Left cardiac atrium (tissue), 4 donors: ENCODE data around the gene IDH3A. TPM values are rescaled to one million over a fixed set of nuclear protein-coding genes. Genes with fewer than 3 reads are reported as not detected.
"Not testable (repeated sequence)": the region's sequence is repeated elsewhere in the genome, so short reads cannot be mapped to it uniquely, and the experiment has no call there.

Source experiments
- ATAC-seq, 2 donors: fragments of 200-7000 bp; cut with Tn5 transposase; one replicate each; pipeline ENCODE4 v1.9.1; 2020; ENCODE audit warnings: mild to moderate bottlenecking in 2 of 2, moderate library complexity in 2 of 2
- DNase-seq: peaks from one replicate; pipeline ENCODE4 v3.0.0-alpha.2; 2020
- intact Hi-C, 2 donors: fragments of 100-400 bp; cut with DNase I; formaldehyde crosslinking; loops; one replicate each; pipeline versions ENCODE4 v1.14.1 to v1.15.1; 2022 to 2023
- total RNA-seq, 2 donors: library from RNA; stranded (reverse); fragmentation: NEBNext Ultra II Directional; extraction: Animal tissue kit (Norgen Biotek cat#: 25700); gene quantifications; one replicate each; pipeline ENCODE4 v1.2.1, GENCODE V29; 2021
- donor health status: DM: no; HTN: yes; CAD: no.
- donor health status: DM: no; HTN: yes; CAD: no; lungs with severe emphysema.
- donor health status: DM: yes; HTN: yes; CAD: no.
- donor health status: Dilated cardiomyopathy.

Gene IDH3A
- total RNA-seq, 2 donors from 2014 or later = 353 to 512 TPM

DNA sequence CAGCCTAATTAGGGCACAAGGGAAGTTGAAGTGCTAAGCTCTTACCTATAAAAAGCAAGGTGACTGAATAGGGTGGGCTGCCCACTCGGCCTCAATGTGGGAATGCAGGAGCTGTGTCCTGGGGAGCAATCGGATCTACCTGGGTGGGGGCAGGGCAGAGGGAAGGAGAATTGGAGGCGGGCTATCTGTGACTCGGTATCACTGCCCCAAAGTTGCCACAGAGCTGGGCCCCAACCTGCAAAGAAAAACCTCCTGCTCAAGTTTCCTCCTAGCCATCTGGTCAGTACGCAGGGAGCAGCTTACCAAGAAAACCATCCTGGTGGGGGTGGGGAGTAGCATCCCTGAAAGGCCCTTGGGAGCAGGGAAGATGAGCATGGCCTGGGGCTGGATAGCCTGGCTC, 28.6 kb upstream of the IDH3A start:
- DNase-seq (no peak), ATAC-seq (peak; percentile 24 to 41)
- intact Hi-C loops = no loop called here

DNA sequence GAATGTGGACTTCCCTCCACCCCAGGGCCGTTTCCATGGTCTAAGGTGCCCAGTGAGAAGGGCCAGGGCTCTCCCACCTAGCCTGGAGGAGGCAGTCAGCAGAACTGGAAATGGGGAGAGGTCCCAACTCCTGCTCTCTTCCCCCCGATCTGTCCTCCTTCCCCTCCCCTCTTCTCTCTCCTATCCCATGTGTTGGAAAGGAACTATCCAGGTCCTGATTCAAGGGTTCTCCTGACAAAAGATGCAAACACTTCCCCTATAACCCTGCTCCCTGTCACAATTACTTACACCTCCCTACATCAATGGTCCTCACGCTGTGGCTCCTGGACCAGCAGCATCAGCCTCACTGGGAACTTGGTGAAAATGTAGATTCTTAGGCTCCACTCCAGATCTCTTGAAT, 23.9 kb upstream of the IDH3A start:
- DNase-seq (no peak), ATAC-seq (no peak)
- intact Hi-C loops = no loop called here

DNA sequence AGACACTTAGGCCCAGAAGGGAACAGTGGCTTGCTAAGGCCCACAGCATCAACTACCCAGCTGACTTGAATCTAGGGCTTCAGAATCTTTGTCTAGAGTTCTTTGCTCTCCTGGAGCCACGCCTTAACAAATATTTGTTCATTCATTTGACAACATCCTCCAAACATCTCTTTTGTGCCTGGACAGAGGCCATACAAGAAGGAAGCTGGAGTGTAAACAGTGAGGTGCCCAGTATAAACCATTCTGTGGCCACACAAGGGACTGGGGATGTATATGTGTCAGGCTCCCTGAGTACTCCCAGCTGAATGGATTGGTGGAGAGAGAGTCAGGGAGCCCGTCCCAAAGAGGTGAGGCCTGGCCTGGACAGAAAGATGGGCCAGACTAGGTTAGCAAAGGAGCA, 21.3 kb upstream of the IDH3A start:
- intact Hi-C loops = no loop called here
- ATAC-seq (no peak), DNase-seq (no peak)

DNA sequence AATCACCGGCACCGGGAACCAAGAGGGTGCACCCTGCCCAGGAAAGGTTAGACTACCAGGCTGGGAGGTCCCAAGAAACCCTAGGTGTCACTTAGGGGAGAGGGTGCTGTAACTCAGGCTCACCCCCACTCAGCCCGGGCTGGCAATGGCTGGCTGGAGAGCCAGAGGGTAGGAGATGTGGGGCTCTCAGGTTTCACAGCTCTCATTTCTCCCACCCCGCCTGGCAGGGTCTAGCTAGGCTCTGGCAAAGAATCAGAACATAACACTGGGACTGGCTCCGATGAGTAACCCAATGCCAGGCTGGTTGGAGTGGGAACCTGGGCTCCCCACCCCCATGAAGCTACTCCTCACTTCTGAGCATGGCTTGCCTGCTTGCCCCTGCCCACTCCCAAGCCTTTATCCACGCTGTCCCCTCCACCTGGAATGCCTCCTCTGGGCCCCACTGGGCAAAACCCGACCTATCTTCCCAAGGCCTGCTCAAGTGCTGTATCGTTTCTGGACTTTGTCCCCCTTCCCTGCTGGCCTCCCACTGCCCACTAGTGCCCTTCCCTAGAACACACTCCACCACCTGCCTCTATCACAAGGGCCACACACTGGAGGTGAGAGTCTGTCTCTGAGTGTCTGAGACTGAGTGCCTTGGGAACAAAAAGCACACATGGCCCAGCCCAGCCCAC, 19.9 kb upstream of the IDH3A start:
- intact Hi-C loops = no loop called here
- peak; percentile 38 to 44 for ATAC-seq
- peak; percentile 39 for DNase-seq

DNA sequence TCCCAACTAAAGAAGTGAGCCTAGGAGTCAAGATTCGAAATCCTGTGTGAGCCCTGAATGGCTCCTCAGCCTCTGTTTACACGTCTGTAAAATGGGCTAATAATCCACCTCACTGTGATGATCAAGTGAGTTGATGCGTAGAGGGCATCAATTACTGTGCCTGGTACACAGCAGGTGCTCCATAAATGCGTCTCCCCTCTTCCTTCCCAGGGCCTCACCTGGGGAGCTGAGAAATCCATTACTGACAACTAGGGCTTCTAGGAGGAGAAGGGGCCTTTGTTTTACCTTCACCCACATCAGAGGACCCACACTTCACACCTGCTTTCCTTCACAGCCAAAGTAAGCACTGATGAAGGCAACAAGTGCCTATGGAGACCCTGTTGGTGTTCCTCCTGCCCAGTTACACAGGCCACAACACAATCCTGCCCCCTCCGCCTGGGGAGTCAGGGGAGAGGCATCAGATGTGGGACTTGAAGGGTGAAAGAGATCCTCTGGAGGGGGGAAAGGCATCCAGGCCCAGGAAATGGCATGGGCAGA, 19.3 kb upstream of the IDH3A start:
- intact Hi-C loops = no loop called here
- DNase-seq = no peak
- ATAC-seq = no peak

DNA sequence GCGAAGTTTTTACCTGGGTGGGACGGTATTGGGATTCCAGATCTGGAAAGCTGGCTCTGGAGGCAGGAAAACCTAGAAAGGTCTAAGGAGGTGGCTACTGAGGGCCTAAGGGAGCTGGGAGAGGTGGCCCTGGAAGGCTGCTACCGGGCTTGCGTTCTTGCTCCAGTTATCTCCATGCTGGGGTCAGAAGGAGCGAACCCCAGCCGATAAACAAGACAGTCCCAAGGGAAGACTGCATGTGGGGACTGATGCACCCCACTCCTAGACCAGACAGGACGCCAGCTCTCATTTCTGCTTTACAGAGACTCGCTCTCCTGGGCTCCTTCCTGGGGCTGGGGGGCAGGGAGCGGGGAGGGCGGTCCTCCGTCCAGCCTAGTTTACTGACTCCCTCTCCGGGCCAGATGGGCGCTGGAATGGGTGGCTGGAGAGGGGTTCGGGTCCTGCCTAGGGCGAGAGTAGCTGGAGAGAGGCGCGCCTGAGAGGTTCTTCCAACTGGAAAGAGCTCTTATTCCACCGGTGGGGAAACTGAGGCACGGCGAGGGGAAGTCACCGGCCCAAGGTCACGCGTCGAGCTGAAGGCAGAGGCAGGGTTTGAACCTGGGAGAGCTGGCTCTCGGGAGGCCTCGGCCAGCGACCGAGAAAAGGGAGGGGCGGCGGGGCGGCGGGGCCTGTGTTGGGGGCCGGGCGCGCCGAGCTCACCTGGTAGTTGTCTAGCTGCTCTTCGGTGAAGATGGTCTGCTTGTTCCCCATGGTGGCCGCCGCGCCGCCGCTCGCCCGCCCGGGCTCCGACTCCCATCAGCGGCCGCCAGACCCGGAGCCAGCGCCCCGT, 18.5 kb upstream of the IDH3A start:
- intact Hi-C loops = no loop called here
- no peak for DNase-seq
- ATAC-seq = no peak

DNA sequence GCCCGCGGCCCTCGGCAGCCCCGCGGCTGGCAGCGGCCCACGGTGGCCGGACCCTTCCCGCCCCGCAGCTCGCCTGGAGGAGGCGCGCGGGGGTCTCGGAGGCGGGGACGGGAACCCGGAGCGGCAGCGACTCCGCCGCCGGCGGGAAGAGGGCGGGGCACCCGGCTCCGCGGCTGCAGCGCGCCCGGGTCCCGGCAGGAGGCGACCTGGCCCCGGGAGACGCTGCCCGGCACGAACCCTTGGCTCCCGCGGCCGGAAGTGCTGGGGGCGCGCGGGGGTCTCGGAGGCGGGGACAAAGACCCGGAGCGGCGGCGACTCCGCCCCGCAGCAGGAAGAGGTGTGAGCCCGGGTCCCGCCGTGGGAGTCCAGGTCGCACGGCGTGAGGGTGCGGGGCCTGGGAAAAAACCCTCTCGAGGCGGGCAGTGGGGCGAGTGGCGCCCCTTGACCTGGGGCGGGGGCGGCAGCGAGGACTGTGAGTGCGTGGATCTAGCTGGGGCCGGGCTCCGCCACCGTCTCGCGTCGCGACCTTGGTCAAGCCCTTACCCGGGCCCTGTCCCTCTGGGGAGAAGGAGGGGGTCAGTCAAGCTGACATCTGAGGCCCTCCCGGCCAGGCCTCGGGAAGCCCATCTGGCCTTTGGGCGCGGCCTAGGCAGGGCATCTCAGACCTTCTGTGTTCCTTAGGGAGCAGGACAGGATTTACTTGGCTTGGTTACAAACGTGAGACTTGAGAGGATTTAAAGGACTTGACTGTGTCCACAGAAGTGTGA, 17.7 kb upstream of the IDH3A start, which contains the start of gene CIB2:
CIB2 (minus strand) TSS at position 151 of the 767 bp plus-strand sequence. CDS start 230 bp downstream, outside the sequence.
- ATAC-seq (peak; percentile 91 to 92), DNase-seq (peak; percentile 82)
- intact Hi-C loops = no loop called here

DNA sequence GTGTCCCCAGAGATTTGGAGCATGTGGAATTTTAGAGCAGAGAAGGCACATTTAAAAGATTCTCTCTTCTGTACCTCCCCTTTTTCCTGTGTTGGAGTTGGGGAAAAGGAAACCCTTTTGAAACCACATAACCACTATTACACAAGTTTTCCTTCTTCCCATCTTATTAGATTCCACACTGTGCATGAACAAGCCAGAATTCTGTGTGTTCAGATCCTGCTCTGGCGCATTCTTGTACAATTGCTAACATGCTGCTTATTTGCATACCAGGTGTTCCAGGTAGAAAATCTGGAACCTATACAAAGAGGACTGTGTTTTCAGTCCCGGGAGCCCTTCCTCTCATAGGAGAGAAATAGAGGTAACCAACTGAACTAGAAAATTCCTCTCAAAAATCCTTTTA, 15.4 kb upstream of the IDH3A start:
- intact Hi-C loops = no loop called here
- ATAC-seq (no peak), DNase-seq (no peak)

DNA sequence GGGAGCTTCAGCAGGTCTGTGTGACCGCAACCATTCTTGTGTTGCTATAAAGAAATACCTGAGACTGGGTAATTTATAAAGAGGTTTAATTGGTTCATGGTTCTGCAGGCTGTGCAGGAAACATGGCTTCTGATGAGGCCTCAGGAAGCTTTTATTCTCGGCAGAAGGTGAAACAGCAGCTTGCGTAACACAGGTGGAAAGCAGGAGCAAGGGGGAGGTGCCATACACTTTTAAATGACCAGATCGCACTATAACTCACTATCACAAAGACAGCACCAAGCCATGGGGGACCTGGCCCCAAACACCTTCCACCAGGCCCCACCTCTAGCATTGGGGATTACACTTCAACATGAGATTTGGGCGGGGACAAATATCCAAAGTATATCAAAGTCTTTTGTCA, 9.6 kb upstream of the IDH3A start:
- DNase-seq = no peak
- intact Hi-C loops = no loop called here

DNA sequence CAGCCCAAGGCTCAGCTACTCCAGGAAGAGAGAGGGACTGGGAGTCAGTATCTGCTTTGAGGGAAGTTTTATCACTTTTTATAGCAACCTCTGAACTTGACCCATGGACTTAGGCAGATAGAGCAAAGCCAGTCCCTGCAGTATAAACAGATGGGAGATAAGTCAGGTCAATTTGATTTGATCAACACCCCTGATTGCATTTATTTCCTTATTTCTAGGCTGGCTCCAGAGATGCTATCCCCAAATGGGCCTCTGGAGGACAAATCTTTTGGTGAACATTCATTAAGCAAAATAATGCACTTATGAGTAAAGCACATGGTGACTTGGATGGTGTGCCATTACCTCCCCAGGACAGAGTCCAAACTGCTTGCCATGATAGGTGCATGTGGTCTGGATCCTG, 8.9 kb upstream of the IDH3A start:
- intact Hi-C loops = no loop called here
- ATAC-seq = no peak
- DNase-seq = no peak

More for the DNA sequence above, 9.6 kb upstream of the IDH3A start:
- ATAC-seq = no peak

DNA sequence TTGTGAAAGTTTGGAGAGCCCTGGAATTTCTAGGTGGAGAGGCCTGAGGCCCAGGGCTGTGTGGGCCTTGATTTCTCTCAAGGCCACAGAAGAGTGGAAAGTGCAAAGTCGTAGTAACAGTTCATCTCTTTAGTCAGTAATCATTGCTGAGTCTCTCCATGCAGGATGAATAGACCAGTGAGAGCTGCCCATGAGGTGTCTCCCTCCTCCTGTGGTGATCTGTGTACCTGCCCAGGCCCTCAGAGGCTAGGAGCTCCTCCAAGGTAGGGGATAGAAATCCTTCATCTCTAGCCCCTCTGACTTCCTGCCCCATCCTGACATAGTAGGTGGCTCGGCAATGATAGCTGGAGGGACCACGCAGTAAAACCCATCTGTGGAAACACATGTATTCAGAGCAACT, 6.8 kb upstream of the IDH3A start:
- ATAC-seq (no peak), DNase-seq (no peak)
- intact Hi-C loops = no loop called here

DNA sequence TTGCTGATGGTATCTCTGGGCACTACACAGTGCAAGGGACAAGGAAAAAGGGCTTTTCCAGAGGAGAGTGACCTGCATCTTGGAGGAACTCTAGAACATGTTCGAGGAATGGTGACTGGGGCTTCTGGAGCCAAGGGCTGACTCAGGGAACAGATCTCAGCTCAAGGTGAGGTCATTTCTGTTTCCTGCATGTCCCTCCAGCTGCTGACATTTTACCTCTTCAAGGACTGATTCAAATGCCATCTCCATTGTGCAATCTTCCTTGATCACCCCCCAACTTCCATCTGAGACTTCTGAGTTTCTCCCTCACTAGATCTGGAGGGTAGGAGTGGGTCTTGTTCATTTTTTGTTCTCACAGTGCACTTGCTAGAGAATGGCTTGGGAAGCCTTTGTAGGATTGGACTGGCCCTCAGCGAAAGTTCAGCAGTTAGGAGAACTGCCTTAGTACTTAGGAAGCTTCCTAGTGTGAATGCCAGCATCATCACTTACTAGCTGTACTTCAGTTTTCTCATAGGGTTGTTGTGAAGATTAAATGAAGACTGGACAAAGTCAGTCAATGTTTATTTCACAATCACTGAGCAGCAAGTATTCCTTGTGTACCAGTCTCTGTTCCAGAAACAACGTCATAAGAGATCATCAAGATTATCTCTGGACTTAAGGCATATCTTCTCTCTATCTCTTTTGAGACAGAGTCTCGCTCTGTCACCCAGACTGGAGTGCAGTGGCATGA, 2.6 kb upstream of the IDH3A start:
- ATAC-seq (no peak), DNase-seq (no peak)
- intact Hi-C loops = no loop called here

DNA sequence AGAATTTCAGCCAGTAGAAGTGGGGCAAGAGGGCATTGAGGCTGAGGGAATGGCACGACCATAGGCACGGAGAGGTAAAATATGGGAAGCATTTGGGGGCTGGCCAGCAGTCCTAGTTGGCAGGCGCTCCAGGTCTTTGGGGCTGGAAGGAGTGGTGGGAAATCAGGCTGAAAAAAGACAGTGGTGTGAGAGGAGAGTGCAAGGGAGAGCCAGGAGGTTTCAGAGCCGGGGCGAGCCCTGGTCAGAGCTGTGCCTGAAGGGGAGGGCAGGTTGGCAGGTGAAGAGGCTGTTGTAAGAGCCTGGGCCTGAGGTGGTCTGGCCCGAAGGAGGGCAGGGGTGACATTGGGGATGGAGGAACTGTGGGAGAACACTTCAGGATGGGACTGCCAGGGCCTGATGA, 1.6 kb upstream of the IDH3A start:
- ATAC-seq (peak in 1 of 2 donors; percentile 22), DNase-seq (peak; percentile 51)
- intact Hi-C loops = no loop called here

DNA sequence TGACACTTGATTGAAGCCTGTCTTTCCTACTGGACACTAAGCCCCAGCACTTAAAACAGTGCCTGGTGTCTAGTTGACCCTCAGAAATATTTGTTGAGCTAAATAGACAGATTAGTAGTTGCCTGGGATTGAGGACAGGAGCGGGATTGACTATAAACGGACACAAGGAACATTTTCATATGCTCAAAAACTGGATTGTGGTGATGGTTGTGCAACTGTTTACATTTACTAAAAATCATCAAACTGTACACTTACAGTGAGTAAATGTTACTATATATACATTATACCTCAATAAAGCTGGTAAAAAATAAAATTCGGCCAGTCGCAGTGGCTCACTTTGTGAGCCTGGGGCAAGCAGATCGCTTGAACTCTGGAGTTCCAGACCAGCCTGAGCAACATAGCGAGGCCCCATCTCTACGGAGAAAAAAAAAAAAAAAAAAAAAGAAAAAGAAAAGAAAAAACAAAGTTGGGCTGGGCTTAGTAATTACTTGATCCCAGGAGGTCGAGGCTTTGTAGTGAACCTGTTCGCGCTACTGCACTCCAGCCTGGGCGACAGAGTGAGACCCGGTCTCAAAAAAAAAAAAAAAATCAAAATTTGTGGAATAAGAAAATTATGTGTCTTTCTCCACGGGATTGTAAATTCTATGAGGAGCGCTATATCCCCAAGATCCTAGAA, 632 bp upstream of the IDH3A start:
- intact Hi-C loops = no loop called here
- ATAC-seq = peak in 1 of 2 donors; percentile 1
- DNase-seq = no peak

DNA sequence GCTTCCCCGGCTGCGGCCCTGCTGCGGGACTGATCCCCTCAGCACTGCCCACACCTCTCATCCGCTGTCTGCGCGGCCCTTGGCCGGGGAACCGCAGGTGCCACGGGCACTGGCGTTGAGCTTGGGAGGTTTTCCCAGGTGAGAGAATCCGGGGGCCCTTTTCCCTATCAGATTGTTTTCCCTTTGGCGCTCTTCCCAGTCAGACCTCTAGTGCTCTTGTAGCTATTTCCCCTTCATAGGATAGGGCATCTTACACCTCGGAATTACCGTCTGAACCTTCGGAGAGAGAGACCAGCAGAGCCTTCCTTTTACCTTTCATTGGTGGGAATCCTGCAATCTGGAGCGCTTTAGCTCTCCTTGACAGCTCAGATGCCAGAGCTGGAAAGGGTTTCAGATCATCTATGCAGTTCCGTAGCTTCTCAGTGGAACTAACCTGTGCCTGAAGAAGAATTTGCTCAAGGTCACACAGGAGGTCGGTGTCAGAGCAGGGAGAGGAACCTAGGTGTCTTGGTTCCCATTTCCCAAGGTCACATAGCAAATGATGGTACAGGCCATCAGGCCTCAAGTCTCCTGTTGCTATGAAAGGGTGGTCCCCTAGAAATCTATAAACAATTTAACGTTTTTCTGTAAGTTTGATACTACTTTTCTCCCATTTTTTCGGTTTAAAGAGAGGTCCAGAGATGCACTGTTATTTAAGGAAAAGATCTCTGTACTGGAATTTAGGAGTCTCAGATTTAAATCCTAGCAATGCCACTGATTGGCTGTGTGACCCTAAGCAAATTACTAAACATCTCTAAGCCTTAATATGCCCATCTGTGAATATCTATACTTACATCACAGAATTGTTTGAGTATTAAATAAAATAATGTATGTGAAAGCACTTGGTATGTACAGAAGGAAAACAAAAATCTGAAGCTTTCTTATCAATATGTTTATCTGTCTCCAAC, 916 bp downstream of the IDH3A start:
- ATAC-seq (peak; percentile 1), DNase-seq (no peak)
- intact Hi-C loops = no loop called here

DNA sequence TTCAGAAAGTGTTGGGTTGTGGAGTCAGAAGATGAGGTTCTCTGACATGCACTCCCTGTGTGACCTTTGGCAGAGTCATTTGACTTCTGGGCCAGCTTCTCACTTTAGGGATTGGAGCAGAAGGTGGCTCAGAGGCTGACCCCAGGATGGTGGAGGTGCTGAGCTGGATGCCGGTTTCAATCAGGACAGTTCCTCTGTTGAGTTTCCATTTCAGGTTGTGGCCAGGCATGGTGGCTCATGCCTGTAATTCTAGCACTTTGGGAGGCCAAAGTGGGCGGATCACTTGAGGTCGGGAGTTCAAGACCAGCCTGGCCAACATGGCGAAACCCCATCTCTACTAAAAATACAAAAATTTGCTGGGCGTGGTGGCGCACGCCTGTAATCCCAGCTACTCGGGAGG, 1.9 kb downstream of the IDH3A start:
- DNase-seq, intact Hi-C loops, ATAC-seq: not testable (repeated sequence)

DNA sequence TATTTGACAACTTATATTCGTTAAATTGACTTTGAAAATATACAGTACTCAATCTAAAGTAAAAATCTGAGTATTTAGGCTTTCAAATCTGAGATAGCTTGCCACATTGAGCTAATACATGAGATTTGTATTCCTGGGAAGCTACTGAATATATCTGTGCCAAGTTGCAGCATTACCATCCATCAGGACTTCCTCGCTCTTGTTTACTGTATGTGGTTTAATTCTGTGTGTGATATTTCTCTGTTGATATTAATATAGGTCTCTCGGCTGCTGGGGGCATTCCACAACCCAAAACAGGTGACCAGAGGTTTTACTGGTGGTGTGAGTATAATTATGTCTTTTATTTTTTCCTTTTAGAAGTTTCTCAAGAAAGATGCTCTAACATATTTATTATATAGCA, 5.8 kb downstream of the IDH3A start:
- DNase-seq (no peak), ATAC-seq (no peak)
- intact Hi-C loops = no loop called here
